ENCODE measurements around the gene CDK5RAP2. TPM values are rescaled to one million over a fixed set of nuclear protein-coding genes. Genes with fewer than 3 reads are reported as not detected.

Gene CDK5RAP2
- total RNA-seq, 1 donor from 2014 or later, result 80.0 TPM

GRCh38 chr9:120486835-120487234 is 93.1 kb downstream of the CDK5RAP2 start:
- no peaks in the 10 kb centered on the region for H3K9me3 Mint-ChIP-seq
- intact Hi-C loops (cut with micrococcal nuclease), result no loop called here
- peaks cover 14% of the 10 kb centered on the region for H3K4me1 Mint-ChIP-seq
- ATAC-seq (ENCODE audit: low read depth) (no peak), DNase-seq (no peak)
- ChIA-PET CTCF (no interaction called here), POLR2A (no interaction called here)
- H3K4me3 Mint-ChIP-seq, result no peak overlapping the region
- no peak overlapping the region for H3K27ac Mint-ChIP-seq
- peaks cover 84% of the 10 kb centered on the region for H3K36me3 Mint-ChIP-seq (ENCODE audit: low read depth)
- H3K27me3 Mint-ChIP-seq, result no peaks in the 10 kb centered on the region
- TF ChIP-seq CTCF (IDR thresholded peaks at IDR 0.05), result no peak

DNA sequence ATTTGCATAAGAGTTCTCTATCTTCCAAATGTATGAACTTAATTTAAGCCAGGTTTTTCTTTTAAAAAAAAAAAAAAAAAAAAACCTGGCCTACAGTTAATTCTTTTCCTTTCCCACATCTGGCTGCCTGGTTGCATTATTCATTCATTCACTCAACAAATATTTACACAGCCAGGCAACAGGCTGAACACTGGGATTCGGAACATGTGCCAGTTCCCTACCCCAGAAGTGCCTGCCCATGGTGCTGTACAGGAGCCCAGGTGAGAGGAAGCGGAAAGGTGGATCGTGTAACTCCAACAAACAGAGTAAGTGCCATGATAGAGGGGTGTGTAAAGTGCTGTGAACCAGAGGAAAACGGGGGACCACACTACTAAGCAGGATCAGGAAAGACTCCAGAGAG is 93.6 kb downstream of the CDK5RAP2 start:
- ChIA-PET CTCF (no interaction called here), POLR2A (no interaction called here)
- DNase-seq (no peak), ATAC-seq (ENCODE audit: low read depth) (no peak)
- no peak for TF ChIP-seq CTCF (IDR thresholded peaks at IDR 0.05)
- intact Hi-C loops (cut with micrococcal nuclease), result no loop called here
- H3K9me3 Mint-ChIP-seq, result no peaks in the 10 kb centered on the region
- H3K27me3 Mint-ChIP-seq, result no peaks in the 10 kb centered on the region
- H3K36me3 Mint-ChIP-seq (ENCODE audit: low read depth), result peaks cover 87% of the 10 kb centered on the region
- peaks cover 11% of the 10 kb centered on the region for H3K4me1 Mint-ChIP-seq
- H3K4me3 Mint-ChIP-seq, result no peak overlapping the region
- no peak overlapping the region for H3K27ac Mint-ChIP-seq

GRCh38 chr9:120485788-120486187 is 94.2 kb downstream of the CDK5RAP2 start:
- H3K9me3 Mint-ChIP-seq, result no peaks in the 10 kb centered on the region
- no peak overlapping the region for H3K4me3 Mint-ChIP-seq
- POLR2A ChIA-PET, result no interaction called here
- CTCF ChIA-PET, result no interaction called here
- H3K4me1 Mint-ChIP-seq, result peaks cover 6% of the 10 kb centered on the region
- ATAC-seq (ENCODE audit: low read depth) (no peak), DNase-seq (no peak)
- intact Hi-C loops (cut with micrococcal nuclease), result no loop called here
- TF ChIP-seq CTCF (IDR thresholded peaks at IDR 0.05), result no peak
- H3K27me3 Mint-ChIP-seq, result no peaks in the 10 kb centered on the region
- H3K27ac Mint-ChIP-seq, result no peak overlapping the region
- H3K36me3 Mint-ChIP-seq (ENCODE audit: low read depth), result peaks cover 86% of the 10 kb centered on the region

GRCh38 chr9:120484162-120484561 is 95.8 kb downstream of the CDK5RAP2 start:
- TF ChIP-seq CTCF (IDR thresholded peaks at IDR 0.05), result no peak
- H3K9me3 Mint-ChIP-seq, result no peaks in the 10 kb centered on the region
- no peaks in the 10 kb centered on the region for H3K27me3 Mint-ChIP-seq
- no peak for ATAC-seq (ENCODE audit: low read depth)
- H3K27ac Mint-ChIP-seq, result no peak overlapping the region
- POLR2A ChIA-PET, result no interaction called here
- CTCF ChIA-PET, result no interaction called here
- no peaks in the 10 kb centered on the region for H3K4me1 Mint-ChIP-seq
- intact Hi-C loops (cut with micrococcal nuclease), result no loop called here
- peaks cover 76% of the 10 kb centered on the region for H3K36me3 Mint-ChIP-seq (ENCODE audit: low read depth)
- H3K4me3 Mint-ChIP-seq, result no peak overlapping the region
- no peak for DNase-seq

GRCh38 chr9:120482424-120483186 is 97.4 kb downstream of the CDK5RAP2 start:
- peaks cover 74% of the 10 kb centered on the region for H3K36me3 Mint-ChIP-seq (ENCODE audit: low read depth)
- ChIA-PET CTCF (no interaction called here), POLR2A (no interaction called here)
- no peak overlapping the region for H3K4me3 Mint-ChIP-seq
- ATAC-seq (ENCODE audit: low read depth) (no peak), DNase-seq (no peak)
- no peaks in the 10 kb centered on the region for H3K9me3 Mint-ChIP-seq
- TF ChIP-seq CTCF (IDR thresholded peaks at IDR 0.05), result no peak
- no peaks in the 10 kb centered on the region for H3K4me1 Mint-ChIP-seq
- no peaks in the 10 kb centered on the region for H3K27me3 Mint-ChIP-seq
- intact Hi-C loops (cut with micrococcal nuclease), result no loop called here
- no peak overlapping the region for H3K27ac Mint-ChIP-seq
